Activated CD8-positive, alpha-beta memory T cell treated with anti-CD3 and anti-CD28 coated beads for 1 hour (primary cell): ENCODE results near the gene TMEM63A.

Experiments used
- DNase-seq, 2 donors: peaks; one replicate each; pipeline ENCODE4 v3.0.0-alpha.2; 2020; ENCODE audit warnings: low read depth in 1 of 2; ENCODE audit errors: extremely low read depth in 1 of 2

Gene TMEM63A

GRCh38 chr1:225868631-225869330 lies 13.4 kb downstream of the TMEM63A start:
- DNase-seq, result no peak

GRCh38 chr1:225866981-225867380 lies 15.2 kb downstream of the TMEM63A start:
- no peak for DNase-seq

DNA sequence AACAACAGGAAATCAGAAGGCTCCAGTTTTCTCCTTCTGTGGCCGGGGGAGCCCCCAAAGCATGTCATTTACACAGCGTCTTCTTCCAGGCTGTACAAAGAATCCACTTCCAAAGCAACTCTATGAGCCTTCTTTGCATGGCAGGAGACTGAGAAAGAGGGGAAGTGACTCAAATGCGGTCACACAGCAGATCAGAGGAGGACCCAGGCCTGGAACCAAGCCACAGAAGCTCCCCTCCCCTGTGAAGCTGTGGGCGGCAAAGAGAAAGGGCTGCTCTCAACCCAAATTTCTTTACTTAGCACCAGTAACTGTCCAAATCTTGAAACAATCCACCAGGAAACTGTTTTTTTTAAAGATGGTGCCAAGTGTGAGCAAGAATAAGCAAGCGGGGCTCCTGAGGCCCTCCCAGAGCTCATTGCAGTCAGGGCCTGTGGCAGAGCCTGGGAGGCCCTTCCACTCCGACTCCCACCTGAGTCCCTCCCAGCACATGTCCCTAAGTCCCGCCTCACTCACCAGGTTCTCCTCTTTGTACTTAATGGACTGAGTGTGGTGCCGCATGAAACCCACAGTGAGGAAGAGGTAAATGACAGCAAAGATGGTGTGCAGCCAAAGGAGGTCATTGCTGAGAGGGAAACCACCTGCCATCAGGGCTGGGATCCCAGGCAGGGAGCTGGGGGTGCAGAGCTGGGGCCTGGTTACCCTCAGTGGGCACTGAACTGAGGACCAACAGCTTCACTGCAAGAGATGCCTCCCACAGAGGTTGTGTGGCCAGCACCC lies 15.9 kb downstream of the TMEM63A start:
- peak; percentile 43 to 52 for DNase-seq

GRCh38 chr1:225865514-225865913 lies 16.7 kb downstream of the TMEM63A start:
- no peak for DNase-seq

GRCh38 chr1:225863167-225863566 lies 19.0 kb downstream of the TMEM63A start:
- no peak for DNase-seq

GRCh38 chr1:225862581-225862950 lies 19.6 kb downstream of the TMEM63A start:
- DNase-seq, result no peak

GRCh38 chr1:225861834-225862580 lies 20.2 kb downstream of the TMEM63A start:
- DNase-seq, result no peak

DNA sequence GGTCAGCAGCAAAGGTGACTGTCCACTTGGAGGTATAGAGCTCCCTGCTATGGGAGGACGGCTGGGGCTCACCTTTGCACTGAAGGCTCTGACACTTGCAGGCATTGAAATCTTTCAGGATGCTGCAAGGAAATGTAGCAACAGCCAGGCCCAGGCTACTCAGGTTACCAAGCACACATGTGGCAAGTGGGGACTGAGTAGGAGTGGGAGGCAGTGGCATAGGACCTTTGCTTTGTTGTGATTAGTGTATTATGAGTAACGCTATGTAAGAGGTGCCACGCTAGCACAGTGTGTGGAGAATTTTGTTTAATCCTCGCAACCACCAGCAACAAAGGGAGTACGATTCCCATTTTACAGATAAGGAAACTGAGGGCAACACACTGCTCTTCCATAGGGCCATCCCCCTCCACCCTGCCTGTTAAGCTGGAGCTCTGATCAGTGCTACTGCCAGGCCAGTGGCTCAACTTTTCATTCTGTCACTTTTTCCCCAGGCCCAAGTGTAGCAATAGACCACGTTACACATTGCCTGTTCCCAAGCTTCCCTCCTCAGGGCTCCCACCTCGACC lies 21.2 kb downstream of the TMEM63A start:
- no peak for DNase-seq

DNA sequence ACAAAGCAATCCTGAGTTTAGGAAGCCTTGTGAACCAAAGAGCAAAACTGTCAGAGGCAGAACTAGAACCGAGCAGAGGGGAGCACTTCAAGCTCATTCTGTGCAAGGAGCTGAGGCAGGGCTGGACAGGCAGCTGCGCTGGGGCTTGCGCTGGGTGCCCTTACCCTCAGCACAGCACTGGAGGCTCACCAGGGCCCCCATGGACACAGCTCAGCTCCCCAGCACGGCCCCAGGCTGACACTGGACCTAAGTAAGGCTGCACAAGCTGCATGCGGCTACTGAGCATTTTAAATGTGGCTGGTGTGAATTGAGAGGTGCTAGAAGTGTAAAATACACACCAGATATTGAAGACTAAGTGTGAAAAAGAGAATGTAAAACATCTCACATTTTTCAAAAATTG lies 22.1 kb downstream of the TMEM63A start:
- DNase-seq, result no peak

GRCh38 chr1:225859151-225859550 lies 23.0 kb downstream of the TMEM63A start:
- DNase-seq, result no peak

- DNase-seq, result no peak
Observed at GRCh38 chr1:225857256-225857655, 24.9 kb downstream of the TMEM63A start.

- DNase-seq, result no peak
Observed at GRCh38 chr1:225855503-225856300, 26.5 kb downstream of the TMEM63A start.

DNA sequence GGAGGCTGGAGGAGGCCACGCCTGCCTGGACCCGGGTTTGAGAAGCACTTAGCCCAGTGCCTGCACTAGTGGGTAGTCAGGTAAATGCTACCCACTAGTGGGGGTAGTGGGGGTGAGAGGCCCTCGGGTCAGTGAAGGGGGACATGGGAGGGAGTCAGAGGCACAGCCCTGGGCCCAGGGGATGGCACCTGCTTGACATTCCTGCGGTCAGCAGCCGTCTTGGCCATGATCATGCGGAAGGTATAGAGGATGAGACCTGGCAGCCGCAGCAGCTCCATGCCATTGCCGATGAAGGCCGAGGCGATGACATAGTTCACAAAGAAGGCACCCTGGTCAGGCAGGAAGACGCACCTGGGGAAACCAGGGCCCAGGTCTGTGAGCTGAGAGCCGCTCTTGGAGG lies 28.7 kb downstream of the TMEM63A start:
- DNase-seq, result no peak

DNA sequence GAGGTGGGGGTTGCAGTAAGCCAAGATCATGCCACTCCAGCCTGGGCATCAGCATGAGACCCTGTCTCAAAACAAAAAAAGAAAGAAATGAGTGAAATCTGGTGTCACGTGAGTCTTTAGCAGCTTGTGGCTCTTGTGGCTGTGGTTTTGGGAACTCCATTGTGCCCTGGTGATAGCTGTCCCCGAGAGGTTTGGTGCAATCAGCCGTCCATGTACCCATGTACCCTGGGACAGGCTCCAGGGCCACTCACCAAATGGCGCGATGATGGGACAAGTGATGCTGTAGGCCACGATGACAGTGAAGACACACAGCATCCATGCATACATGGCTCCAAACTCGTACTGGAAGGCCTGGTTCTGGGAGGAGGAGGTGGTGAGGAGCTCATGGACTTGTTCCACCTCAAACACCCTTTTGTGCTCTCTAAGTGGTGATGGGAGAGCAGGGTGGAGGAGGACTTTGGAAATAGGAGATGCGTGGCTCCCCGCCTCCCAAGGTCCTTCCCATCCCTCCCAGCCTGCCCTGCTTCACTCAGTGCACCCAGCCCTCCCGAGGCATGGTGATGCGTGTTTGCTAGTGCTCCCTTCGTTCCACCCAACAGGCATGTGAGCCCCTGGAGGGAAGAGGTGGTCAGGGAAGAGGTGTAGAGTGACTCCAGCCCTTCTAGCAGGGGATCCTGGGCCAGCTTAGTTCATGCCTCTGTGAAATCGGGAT lies 29.6 kb downstream of the TMEM63A start:
- DNase-seq, result no peak

DNA sequence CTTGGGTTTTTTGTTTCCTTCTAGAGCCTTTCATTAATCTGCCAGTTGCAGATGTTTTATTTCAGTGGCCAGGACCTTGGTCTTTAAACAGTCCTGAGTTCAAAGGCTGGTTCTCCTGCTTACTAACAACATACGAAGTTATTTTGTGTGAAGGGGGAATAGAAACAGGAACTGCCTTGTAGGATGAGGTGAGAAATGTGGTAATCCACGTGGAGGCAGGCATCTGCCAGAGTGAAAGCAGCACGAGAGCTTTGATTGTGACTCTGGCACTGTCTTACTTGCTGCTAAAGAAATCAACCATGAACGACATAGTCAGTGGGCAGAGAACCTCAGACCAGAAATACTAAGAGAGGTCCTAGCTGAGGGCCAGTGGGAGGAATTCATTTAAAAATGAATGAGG lies 30.4 kb downstream of the TMEM63A start:
- DNase-seq, result no peak

- DNase-seq, result no peak
Observed at GRCh38 chr1:225850370-225850769, 31.8 kb downstream of the TMEM63A start.

DNA sequence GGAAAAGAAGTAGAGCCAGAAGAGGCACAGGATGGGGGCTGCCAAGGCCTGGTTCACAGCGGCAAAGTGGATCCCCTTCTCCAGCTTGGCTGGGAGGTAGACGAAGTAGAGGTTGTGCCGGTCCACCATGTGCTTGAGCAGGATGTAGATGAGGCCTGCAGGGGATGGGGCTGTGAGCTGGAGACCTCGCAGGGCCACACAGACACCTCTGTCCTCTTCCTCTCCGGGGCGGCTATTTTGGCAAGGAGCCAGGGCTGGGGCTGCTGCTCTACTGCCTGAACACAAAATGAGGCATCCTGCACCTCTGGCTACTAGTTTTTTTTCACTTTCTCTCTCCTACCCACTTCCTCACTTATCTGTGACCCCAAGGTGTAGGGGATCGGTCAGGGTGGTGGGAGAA lies 32.3 kb downstream of the TMEM63A start:
- peak in 1 of 2 donors; percentile 25 for DNase-seq

DNA sequence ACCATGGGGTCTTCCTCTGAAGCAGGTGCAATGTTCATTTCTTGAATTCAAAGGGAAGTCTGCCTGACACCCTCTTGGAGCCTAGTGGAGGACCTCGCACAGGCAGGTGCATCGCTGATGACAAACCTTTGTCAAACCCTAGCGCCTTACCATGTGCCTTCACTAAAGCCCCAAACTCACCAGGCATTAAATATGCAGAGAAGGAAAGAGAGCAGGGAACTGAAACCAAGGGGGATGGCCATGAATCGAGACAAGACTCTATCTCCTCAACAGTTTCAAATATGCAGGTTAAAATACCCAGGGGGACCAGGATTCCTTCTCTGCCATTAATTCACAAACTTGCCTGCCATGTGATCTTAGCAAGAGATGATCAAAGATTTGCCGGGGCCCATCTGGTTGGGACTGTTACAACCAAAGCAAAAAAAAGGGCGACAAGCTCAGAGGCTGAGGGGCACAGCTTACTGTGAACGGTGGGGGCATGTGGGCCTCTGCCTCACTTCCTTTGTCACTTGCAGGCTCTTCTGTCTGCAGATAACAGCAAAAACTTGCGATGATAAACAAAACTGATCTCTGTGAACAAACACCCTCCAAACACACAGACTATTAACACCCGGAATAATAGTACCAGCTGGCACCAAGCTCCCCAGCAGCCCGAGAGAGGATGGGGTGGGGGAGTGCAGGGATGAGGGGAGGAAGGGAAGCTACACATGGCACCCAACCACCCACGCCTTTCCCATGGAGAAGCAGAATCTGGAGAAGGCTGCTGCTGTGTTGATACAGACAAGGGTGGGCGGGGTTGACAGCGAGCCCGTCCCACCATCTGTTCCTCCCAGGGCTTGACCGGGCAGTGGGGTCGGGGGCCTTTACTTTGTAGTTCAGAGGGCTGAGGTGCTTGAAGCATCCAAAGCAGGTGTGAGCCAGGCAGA lies 33.9 kb downstream of the TMEM63A start:
- DNase-seq, result no peak

DNA sequence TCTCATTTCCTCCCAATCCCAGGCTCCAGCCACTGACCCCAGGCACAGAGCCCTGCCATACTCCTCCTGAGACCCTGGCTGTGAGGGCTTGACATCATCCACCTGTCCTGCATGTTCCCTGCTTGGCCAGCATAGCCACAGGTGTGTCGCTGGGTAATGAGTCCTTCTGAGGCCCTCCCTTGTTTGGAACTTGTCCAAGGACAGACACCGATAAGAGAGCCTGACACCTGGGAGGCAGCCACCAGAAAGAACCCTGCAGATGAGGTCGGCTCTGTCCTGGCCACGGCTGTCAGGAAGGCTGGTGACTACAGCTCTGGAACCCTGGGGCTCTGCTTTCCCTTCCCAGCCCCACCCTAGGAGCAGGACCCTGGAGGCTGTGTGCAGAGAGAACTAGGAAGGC lies 34.6 kb downstream of the TMEM63A start:
- DNase-seq, result no peak
